Ishikawa (cell line): Measurements from ENCODE around the gene ZNF420.

Experiments used
- CEBPB ChIP-seq: IDR thresholded peaks from 2 replicates; pipeline ENCODE4 v1.6.1; 2012
- EP300 ChIP-seq: IDR thresholded peaks from 2 replicates; pipeline ENCODE4 v1.6.1; 2012; ENCODE audit warnings: borderline replicate concordance
- RAD21 ChIP-seq: IDR thresholded peaks from 2 replicates; pipeline ENCODE4 v1.6.1; 2012; ENCODE audit warnings: low read depth
- TAF1 ChIP-seq: IDR thresholded peaks from 2 replicates; pipeline ENCODE4 v1.6.1; 2012; ENCODE audit warnings: low read depth, mild to moderate bottlenecking
- TCF12 ChIP-seq: IDR thresholded peaks from 2 replicates; pipeline ENCODE4 v1.6.1; 2012; ENCODE audit warnings: low read depth
- TEAD4 ChIP-seq: IDR thresholded peaks from 2 replicates; pipeline ENCODE4 v1.6.1; 2012
- YY1 ChIP-seq: IDR thresholded peaks from 2 replicates; pipeline ENCODE4 v1.6.1; 2012; ENCODE audit warnings: low read depth
- ZBTB7A ChIP-seq: IDR thresholded peaks from 2 replicates; pipeline ENCODE4 v1.6.1; 2012; ENCODE audit warnings: low read depth
- TF ChIP-seq, protein P1 (sequence below): IDR thresholded peaks from 2 replicates; pipeline ENCODE4 v1.6.1; 2012
- TF ChIP-seq, protein P2 (sequence below): IDR thresholded peaks from 2 replicates; pipeline ENCODE4 v1.6.1; 2012
- TF ChIP-seq, protein P3 (sequence below): IDR thresholded peaks from 2 replicates; pipeline ENCODE4 v1.6.1; 2012; ENCODE audit warnings: low read depth, mild to moderate bottlenecking

DNA sequence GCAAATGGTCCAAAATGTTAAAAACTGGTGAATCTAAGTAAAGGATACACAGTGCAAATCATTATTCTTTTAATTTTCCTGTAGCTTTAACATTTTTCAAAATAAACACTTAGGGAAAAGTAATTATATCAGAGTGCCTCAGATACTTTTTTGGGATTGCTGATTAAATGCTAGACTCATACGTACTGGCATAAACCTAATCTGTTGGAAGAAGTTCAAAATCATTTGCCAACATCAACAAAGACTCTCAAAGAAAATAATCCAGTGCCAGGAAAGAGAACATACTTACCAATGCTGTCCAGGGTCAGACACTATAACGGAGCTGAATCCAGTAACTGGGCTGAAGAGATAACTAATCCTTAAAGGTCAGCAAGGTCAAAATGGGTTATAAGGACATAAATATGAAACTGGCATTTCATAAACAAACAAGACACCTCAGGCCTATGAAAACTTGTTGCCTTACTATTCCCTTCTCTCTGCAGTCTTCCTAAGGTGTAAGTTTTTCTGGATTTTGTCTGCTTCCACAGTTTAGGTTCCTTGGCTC is 3.3 kb upstream of the ZNF420 start:
- TF ChIP-seq RAD21 (no peak), EP300 (no peak), CEBPB (no peak), YY1 (no peak), TEAD4 (no peak), TCF12 (no peak), TAF1 (no peak), ZBTB7A (no peak)
- TF ChIP-seq, protein P1, sequence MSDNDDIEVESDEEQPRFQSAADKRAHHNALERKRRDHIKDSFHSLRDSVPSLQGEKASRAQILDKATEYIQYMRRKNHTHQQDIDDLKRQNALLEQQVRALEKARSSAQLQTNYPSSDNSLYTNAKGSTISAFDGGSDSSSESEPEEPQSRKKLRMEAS: no peak
- TF ChIP-seq, protein P2, sequence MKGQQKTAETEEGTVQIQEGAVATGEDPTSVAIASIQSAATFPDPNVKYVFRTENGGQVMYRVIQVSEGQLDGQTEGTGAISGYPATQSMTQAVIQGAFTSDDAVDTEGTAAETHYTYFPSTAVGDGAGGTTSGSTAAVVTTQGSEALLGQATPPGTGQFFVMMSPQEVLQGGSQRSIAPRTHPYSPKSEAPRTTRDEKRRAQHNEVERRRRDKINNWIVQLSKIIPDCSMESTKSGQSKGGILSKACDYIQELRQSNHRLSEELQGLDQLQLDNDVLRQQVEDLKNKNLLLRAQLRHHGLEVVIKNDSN: no peak
- TF ChIP-seq, protein P3, sequence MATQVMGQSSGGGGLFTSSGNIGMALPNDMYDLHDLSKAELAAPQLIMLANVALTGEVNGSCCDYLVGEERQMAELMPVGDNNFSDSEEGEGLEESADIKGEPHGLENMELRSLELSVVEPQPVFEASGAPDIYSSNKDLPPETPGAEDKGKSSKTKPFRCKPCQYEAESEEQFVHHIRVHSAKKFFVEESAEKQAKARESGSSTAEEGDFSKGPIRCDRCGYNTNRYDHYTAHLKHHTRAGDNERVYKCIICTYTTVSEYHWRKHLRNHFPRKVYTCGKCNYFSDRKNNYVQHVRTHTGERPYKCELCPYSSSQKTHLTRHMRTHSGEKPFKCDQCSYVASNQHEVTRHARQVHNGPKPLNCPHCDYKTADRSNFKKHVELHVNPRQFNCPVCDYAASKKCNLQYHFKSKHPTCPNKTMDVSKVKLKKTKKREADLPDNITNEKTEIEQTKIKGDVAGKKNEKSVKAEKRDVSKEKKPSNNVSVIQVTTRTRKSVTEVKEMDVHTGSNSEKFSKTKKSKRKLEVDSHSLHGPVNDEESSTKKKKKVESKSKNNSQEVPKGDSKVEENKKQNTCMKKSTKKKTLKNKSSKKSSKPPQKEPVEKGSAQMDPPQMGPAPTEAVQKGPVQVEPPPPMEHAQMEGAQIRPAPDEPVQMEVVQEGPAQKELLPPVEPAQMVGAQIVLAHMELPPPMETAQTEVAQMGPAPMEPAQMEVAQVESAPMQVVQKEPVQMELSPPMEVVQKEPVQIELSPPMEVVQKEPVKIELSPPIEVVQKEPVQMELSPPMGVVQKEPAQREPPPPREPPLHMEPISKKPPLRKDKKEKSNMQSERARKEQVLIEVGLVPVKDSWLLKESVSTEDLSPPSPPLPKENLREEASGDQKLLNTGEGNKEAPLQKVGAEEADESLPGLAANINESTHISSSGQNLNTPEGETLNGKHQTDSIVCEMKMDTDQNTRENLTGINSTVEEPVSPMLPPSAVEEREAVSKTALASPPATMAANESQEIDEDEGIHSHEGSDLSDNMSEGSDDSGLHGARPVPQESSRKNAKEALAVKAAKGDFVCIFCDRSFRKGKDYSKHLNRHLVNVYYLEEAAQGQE: no peak
